ENCODE data around the gene MYNN.

The MYNN gene

GRCh38 chr3:169838511-169839030 lies 65.4 kb downstream of the MYNN start:
- no peaks in the 10 kb centered on the region for H3K36me3 ChIP-seq (ENCODE audit: control insufficient read depth, insufficient read depth, low read length)
- H3K27me3 ChIP-seq (ENCODE audit: control insufficient read depth, insufficient read depth, low read length), result no peaks in the 10 kb centered on the region
- H3K4me3 ChIP-seq (ENCODE audit: low read depth, low read length), result no peak overlapping the region
- no peaks in the 10 kb centered on the region for H3K9me3 ChIP-seq (ENCODE audit: control insufficient read depth, insufficient read depth, low read length)
- no peak overlapping the region for H3K9ac ChIP-seq (ENCODE audit: low read depth, low read length)
- peaks cover 7% of the 10 kb centered on the region for H3K4me1 ChIP-seq (ENCODE audit: control insufficient read depth, insufficient read depth, low read length)
